ENCODE measurements around the gene PRKCA.
"Not testable (repeated sequence)": the region's sequence is repeated elsewhere in the genome, so short reads cannot be mapped to it uniquely, and the experiment has no call there.

The PRKCA gene

GRCh38 chr17:66583112-66583748, 280.8 kb downstream of the PRKCA start:
- DNase-seq = no peak

GRCh38 chr17:66584927-66585326, 282.5 kb downstream of the PRKCA start:
- no peak for DNase-seq

- no peak for DNase-seq
Measured at GRCh38 chr17:66585472-66585871, 283.1 kb downstream of the PRKCA start.

- DNase-seq = no peak
Measured at GRCh38 chr17:66589892-66590291, 287.5 kb downstream of the PRKCA start.

GRCh38 chr17:66593116-66593515, 290.7 kb downstream of the PRKCA start:
- DNase-seq = no peak

- DNase-seq = no peak
Measured at GRCh38 chr17:66595893-66596292, 293.5 kb downstream of the PRKCA start.

GRCh38 chr17:66602659-66603384, 300.4 kb downstream of the PRKCA start:
- no peak for DNase-seq

- DNase-seq = no peak
Measured at GRCh38 chr17:66604376-66604775, 302.0 kb downstream of the PRKCA start.

- no peak for DNase-seq
Measured at GRCh38 chr17:66605541-66605940, 303.1 kb downstream of the PRKCA start.

GRCh38 chr17:66610361-66611133, 308.1 kb downstream of the PRKCA start:
- DNase-seq = no peak

- DNase-seq = no peak
Measured at GRCh38 chr17:66611397-66611796, 309.0 kb downstream of the PRKCA start.

GRCh38 chr17:66612993-66613392, 310.6 kb downstream of the PRKCA start:
- DNase-seq = no peak

GRCh38 chr17:66614469-66614868, 312.1 kb downstream of the PRKCA start:
- DNase-seq = no peak

- no peak for DNase-seq
Measured at GRCh38 chr17:66619206-66619605, 316.8 kb downstream of the PRKCA start.

- DNase-seq = no peak
Measured at GRCh38 chr17:66620528-66620927, 318.1 kb downstream of the PRKCA start.

- not testable (repeated sequence) for DNase-seq
Measured at GRCh38 chr17:66624630-66625029, 322.2 kb downstream of the PRKCA start.

GRCh38 chr17:66625311-66625767, 322.9 kb downstream of the PRKCA start:
- DNase-seq = no peak

- DNase-seq = no peak
Measured at GRCh38 chr17:66627985-66628384, 325.6 kb downstream of the PRKCA start.

GRCh38 chr17:66629762-66630161, 327.3 kb downstream of the PRKCA start:
- DNase-seq = no peak

GRCh38 chr17:66630379-66630778, 328.0 kb downstream of the PRKCA start:
- no peak for DNase-seq

GRCh38 chr17:66630828-66631472, 328.5 kb downstream of the PRKCA start:
- no peak for DNase-seq

GRCh38 chr17:66632731-66633130, 330.3 kb downstream of the PRKCA start:
- no peak for DNase-seq

- peak; percentile 38 to 52 for DNase-seq
Measured at GRCh38 chr17:66633317-66633965, 331.0 kb downstream of the PRKCA start.

All from activated CD4-positive, alpha-beta T cell treated with anti-CD3 and anti-CD28 coated beads, Interleukin-2, amount 50 U/mL, for 48 hours (primary cell).